Inferior parietal cortex (tissue), 1 donor: ENCODE results near the gene LSMEM2.
"Not testable (repeated sequence)": the region's sequence is repeated elsewhere in the genome, so short reads cannot be mapped to it uniquely, and the experiment has no call there.

Experiments
- DNase-seq: peaks from one replicate; pipeline ENCODE4 v3.0.0-alpha.2; 2016; ENCODE audit errors: extremely low spot score

LSMEM2 gene

GRCh38 chr3:50278880-50279224, at the start of gene LSMEM2:
Gene LSMEM2, plus strand, starts transcription at chr3:50279087. Its CDS starts 27 bp downstream, at chr3:50279114.
- no peak for DNase-seq

- no peak for DNase-seq
Observed at GRCh38 chr3:50229490-50229889, 49.4 kb upstream of the LSMEM2 start.

- DNase-seq = no peak
Observed at GRCh38 chr3:50230104-50230793, 48.6 kb upstream of the LSMEM2 start.

DNA sequence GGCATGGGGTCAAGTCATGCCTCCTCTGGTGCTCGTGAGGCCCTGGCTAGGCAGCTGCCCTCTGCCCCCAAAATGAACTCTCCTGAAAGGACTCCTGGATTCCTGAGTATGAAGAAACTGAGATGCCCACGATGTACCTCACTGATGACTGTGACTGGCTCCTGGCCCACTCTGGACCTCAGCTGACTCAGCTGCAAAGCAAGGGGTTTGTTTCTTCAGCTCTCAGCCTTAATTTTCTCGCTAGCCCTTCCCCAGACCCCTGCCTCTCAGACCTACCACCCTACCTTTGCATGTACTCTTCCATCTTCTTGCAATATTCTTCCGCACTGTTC, 48.1 kb upstream of the LSMEM2 start:
- no peak for DNase-seq

DNA sequence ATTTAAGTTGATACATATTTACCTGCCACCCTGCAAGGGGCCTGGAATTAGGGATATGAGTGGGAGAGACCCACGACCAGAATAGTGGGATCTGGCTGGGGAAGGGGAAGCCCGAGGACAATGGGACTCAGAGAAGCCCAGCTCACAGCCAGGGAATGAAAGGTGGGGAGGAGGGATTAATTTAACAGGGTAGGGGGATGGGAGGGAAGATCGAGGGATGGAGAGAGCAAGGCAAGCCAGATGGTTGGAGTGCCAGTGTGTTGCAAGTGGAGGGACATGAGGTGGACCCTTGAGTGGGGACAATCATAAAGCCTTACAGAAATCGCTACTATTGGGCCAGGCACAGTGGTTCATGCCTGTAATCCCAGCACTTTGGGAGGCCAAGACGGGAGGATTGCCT, 47.3 kb upstream of the LSMEM2 start:
- DNase-seq = no peak

DNA sequence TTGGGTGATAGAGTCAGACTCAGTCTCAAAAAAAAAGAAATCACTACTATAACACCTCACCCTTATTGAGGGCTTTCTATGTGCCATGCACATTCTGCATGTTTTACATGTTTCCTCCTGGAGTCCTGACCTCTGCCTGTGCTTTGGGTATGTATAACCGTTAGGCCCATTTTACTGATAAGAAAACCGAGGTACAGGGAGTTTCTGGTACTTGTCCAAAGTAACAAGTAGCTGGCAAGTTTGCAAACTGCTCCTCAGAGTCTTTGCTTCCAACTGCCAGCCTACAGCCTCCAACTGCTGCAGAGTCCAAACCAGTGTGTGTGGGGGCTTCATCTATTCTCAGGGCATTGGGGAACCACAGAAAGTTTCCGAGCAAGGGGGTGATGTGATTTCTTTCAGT, 46.6 kb upstream of the LSMEM2 start:
- no peak for DNase-seq

DNA sequence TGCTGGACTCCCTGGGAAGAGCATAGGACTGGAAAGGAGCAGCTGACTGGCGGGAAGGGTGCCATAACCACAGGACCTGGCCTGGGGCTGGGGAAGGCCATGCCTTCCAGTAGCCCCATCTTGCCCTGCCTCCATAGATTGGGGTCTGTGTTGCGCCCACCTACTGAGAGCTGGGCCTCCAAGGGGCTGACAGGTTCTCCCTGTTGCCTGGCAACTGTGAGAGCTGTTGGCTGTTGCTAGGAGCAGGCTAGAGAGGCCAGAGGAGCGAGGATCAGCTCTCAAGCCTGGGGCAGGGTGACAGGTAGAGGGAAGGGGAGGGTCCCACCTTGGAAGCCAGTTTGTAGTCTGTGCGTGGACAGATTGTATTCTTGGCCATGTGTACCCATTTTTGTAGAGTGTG, 45.7 kb upstream of the LSMEM2 start:
- DNase-seq = no peak

GRCh38 chr3:50235716-50236483, 43.0 kb upstream of the LSMEM2 start, which contains the start of gene GNAI2:
Gene GNAI2, plus strand, starts transcription at chr3:50236204. Its CDS starts 132 bp downstream, at chr3:50236336.
- peak; percentile 96 for DNase-seq

DNA sequence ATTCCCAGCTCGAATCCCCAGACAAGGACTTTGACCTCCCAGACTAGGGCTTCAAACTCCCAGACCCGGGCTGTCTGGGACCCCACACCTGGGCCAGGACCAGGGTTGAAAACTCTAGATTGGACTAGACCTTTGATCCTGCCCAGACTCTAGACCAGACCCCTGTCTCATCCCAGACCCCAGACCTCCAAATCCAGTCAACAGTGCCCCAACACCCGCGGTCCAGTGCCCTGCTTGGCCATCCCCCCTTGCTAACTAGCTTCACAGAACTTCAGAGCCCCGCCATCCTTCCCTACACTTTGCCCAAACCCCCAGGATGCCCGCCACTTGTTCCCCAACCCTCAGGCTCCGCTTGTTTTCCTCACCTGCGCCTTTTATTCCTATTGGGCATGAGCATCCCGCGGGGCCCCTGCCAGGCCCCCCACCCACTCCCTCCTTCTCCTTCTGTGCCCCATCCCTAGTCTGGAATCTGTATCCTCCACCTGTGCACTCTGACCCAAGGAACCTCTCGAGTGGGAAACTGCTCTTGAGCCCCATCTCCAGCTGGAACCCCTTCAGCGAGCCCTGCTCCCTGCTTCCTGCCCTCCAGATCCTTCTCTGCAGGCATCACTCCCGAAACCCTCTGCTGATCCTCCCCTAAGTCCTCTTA, 42.3 kb upstream of the LSMEM2 start:
- DNase-seq = no peak

DNA sequence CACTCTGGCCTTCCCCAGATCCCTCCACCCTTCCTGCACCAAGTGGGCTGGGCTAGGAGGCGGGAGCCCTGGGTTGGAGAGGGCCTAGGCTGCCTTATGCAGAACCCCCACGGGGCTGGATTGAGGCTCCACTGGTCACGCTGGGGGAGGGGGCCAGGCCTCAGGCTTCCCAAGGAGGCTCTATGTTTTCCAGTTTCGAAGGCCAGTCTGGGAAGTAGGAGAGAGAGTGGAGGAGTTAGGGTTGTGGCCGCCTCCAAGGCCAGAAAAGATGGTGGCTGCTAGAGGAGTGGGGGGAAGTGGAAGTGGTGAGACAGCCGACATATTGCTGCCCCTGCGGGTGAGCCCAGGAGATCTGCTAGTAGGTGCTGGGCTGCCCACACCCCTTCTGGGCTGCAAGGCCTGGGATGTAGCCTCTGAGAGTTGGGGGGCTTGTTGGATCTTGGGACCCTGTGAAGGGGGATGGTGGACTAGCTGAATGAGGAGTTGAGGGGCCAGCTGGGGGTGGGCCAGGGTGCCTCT, 41.7 kb upstream of the LSMEM2 start:
- no peak for DNase-seq

GRCh38 chr3:50237754-50238548, 40.9 kb upstream of the LSMEM2 start:
- DNase-seq = no peak

- DNase-seq = no peak
Observed at GRCh38 chr3:50238549-50239026, 40.3 kb upstream of the LSMEM2 start.

GRCh38 chr3:50239649-50240048, 39.2 kb upstream of the LSMEM2 start:
- no peak for DNase-seq

- DNase-seq = no peak
Observed at GRCh38 chr3:50241163-50241562, 37.7 kb upstream of the LSMEM2 start.

DNA sequence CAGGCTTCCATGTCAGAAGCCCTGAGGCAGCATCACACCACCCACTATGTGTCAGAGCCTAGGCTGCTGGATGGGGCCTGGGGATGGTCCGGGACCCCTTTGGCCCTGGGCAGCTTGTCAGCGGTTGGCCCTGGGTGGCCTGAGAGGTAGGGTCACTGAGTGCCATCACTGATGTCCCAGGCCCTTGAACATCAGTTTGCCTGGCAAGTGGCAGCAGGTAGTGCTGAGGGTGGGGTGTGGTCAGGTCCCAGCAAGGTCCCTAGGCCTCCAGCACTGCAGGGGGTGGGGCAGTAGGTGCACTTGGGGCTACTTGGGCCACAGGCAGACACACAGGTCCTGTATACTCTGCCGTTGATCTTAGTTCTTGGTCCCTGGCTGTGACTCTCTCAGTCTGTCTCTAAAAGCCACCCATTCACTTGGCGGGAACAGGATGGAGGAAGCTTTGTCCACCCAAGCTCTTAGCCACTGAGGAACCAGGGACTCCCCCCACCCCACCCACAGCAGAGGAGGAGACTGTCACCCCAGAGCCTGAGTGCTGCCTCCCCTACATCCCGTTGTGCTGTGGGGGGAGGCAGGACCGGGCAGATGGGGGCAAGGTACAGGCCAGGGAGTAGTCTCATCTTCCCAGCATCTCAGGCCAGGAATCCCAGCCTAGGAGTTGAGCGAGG, 37.0 kb upstream of the LSMEM2 start:
- no peak for DNase-seq

DNA sequence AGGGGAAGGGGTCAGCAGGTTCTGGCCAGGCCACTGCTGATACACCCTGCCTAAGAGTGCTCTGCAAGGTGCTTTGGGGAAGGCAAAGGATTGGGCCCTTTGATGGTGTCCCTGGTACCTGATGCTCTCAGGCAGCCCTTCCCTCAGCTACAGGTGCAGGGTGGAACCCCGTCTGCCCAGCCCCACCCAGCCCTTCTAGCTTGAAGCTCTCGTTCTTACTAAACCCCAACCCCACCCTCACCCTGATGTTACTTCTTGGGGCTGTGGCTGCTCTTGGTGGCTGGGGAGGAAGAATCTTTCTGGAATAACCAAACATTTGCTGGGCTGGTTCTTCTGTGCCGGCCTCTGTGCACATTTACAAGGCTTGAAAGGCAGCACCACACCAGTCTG, 36.5 kb upstream of the LSMEM2 start:
- no peak for DNase-seq

- DNase-seq = no peak
Observed at GRCh38 chr3:50242851-50243542, 35.9 kb upstream of the LSMEM2 start.

DNA sequence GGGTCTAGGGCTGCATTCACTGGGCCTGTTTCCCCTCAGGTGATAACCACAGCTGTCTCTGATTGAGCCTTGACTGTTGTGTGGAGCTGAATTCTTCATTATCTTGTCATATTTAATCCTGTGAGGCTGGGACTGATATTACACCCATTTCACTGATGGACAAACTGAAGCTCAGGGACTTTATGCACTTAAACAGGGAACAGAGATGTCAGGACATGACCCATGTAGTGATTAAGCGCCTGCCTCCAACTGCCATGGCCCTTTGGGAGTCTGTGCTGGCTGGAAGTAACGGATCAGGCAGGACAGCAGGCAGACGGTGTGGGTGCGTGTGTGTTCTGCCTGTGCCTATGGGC, 35.4 kb upstream of the LSMEM2 start:
- no peak for DNase-seq

DNA sequence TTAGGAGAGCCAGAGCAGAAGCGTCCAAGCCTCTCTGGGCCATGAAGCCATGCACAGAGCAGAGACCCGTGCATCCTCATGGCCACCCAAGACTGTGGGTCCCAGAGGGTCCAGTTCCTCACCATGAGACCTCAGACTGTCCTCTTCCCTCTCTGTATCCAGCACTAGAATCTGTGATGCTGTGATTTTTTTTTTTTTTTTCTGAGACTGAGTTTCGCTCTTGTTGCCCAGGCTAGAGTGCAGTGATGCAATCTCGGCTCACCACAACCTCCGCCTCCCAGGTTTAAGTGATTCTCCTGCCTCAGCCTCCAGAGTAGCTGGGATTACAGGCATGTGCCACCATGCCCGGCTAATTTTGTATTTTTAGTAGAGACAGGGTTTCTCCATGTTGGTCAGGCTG, 34.1 kb upstream of the LSMEM2 start:
- not testable (repeated sequence) for DNase-seq

- DNase-seq = no peak
Observed at GRCh38 chr3:50245251-50245745, 33.6 kb upstream of the LSMEM2 start.
